ENCODE measurements around the gene LAPTM5. TPM values are rescaled to one million over a fixed set of nuclear protein-coding genes. Genes with fewer than 3 reads are reported as not detected.

LAPTM5 gene
- total RNA-seq, 1 experiment from 2014 or later: 1.5 TPM

DNA sequence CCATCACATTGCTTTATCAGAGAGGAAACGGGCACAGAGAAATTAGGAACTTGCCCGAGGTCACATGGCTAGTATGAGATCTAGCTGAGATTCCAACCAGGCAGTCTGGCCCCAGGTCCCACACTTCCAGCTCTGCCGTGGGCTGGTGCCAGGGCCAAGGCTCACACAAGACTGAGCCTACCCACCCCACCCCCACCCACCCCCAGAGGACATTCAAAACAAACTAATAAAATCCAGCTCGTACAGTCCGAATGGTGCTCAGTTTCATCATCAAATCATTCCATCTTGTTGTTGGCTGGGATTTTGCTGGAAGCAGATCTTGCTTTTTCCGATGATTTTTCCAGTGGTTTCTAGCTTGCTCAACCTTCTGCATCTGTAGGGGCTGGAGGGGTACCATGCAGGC lies 62.1 kb downstream of the LAPTM5 start:
- Histone ChIP-seq H3K27ac (ENCODE audit: low read depth, low read length) (no peak overlapping the region), H3K36me3 (ENCODE audit: control insufficient read depth in 1 of 2, insufficient read depth in 2 of 2, low read length in 2 of 2) (no peaks in the 10 kb centered on the region), H3K4me3 (replicated peaks in 1 of 2; ENCODE audit: low read depth in 1 of 2, low read length in 2 of 2) (no peak overlapping the region), H3K27me3 (ENCODE audit: insufficient read depth, low read length) (no peaks in the 10 kb centered on the region), H3K79me2 (ENCODE audit: insufficient read depth, low read length) (no peaks in the 10 kb centered on the region), H4K20me1 (ENCODE audit: insufficient read depth) (no peaks in the 10 kb centered on the region), H3K9ac (ENCODE audit: low read length) (no peak overlapping the region), H3K4me2 (ENCODE audit: low read length) (no peak overlapping the region), H3K4me1 (ENCODE audit: control insufficient read depth in 1 of 2, insufficient read depth in 2 of 2, low read length in 2 of 2) (peaks cover 0 to 9% of the 10 kb centered on the region in 2 experiments; a peak in 1 of 4 replicates), H3K9me3 (ENCODE audit: control insufficient read depth in 1 of 2, insufficient read depth in 1 of 2, low read depth in 1 of 2, low read length in 2 of 2) (no peaks in the 10 kb centered on the region), H3K9me2 (ENCODE audit: insufficient read depth) (no peaks in the 10 kb centered on the region), H2AFZ (ENCODE audit: low read depth, low read length, poor library complexity, severe bottlenecking) (no peak overlapping the region)
- BruUV-seq (replicated peaks): no TSS peak
- ChIA-PET CTCF (interaction anchor here (0.6 kb wide), 1 partner anchor 103 kb away, joined by 3 read pairs; no protein-coding TSS in a partner anchor), RAD21 (ENCODE audit: low non-redundant PET in 1 of 2, low total read pairs in 2 of 2, uncharacterized antibody in 2 of 2, unreplicated experiment in 2 of 2) (no interaction called here), POLR2A (no interaction called here)
- ATAC-seq (no peak), DNase-seq (ENCODE audit: low read depth, low spot score) (no peak)
- intact Hi-C loops (cut with micrococcal nuclease): no loop called here
- TF ChIP-seq CTCF (IDR thresholded peaks at IDR 0.05 in 2 of 3, conservative IDR thresholded peaks at IDR 0.05 in 1 of 3; ENCODE audit: borderline replicate concordance in 1 of 3, insufficient read depth in 1 of 3, low read depth in 2 of 3, low read length in 2 of 3): no peak
- TF ChIP-seq FOSL1 (IDR thresholded peaks at IDR 0.05; ENCODE audit: low read depth): no peak
- TF ChIP-seq SIN3A (IDR thresholded peaks at IDR 0.05; ENCODE audit: low read depth): no peak
- TF ChIP-seq ZFX (IDR thresholded peaks at IDR 0.05): no peak
- TF ChIP-seq SRF (IDR thresholded peaks at IDR 0.05; ENCODE audit: low read depth): no peak
- no peak for TF ChIP-seq ZNF274 (IDR thresholded peaks at IDR 0.05; ENCODE audit: low read depth, low read length)
- TF ChIP-seq YY1 (IDR thresholded peaks at IDR 0.05; ENCODE audit: extremely low read depth, insufficient replicate concordance, low read depth, low read length): no peak
- no peak for TF ChIP-seq EGR1 (IDR thresholded peaks at IDR 0.05; ENCODE audit: low read depth)
- TF ChIP-seq JUND (IDR thresholded peaks at IDR 0.05): no peak
- no peak for TF ChIP-seq ATF3 (IDR thresholded peaks at IDR 0.05)
- no peak for TF ChIP-seq SP1 (IDR thresholded peaks at IDR 0.05; ENCODE audit: low read depth)
- no peak for TF ChIP-seq CEBPB (IDR thresholded peaks at IDR 0.05; ENCODE audit: low read depth)
- no peak for TF ChIP-seq TCF7L2 (IDR thresholded peaks at IDR 0.05; ENCODE audit: borderline replicate concordance, extremely low read depth, insufficient read depth, insufficient read length)
- TF ChIP-seq, protein P1, sequence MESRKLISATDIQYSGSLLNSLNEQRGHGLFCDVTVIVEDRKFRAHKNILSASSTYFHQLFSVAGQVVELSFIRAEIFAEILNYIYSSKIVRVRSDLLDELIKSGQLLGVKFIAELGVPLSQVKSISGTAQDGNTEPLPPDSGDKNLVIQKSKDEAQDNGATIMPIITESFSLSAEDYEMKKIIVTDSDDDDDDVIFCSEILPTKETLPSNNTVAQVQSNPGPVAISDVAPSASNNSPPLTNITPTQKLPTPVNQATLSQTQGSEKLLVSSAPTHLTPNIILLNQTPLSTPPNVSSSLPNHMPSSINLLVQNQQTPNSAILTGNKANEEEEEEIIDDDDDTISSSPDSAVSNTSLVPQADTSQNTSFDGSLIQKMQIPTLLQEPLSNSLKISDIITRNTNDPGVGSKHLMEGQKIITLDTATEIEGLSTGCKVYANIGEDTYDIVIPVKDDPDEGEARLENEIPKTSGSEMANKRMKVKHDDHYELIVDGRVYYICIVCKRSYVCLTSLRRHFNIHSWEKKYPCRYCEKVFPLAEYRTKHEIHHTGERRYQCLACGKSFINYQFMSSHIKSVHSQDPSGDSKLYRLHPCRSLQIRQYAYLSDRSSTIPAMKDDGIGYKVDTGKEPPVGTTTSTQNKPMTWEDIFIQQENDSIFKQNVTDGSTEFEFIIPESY (IDR thresholded peaks at IDR 0.05; ENCODE audit: extremely low read depth, insufficient replicate concordance, low read length): no peak

All from HCT116 (cell line).